PC-9 (cell line): ENCODE data around the gene PCDHGA4. TPM values are rescaled to one million over a fixed set of nuclear protein-coding genes. Genes with fewer than 3 reads are reported as not detected.

Experiments used
- BruUV-seq: library from RNA; stranded (reverse); fragments of 400-500 nt; replicated peaks from 2 replicates; lab custom pipeline; 2021; lab: Mats Ljungman, UMichigan
- CTCF ChIA-PET: fragments of 300-600 bp; sonication (Branson Sonifier 250); formaldehyde crosslinking; loops from one replicate; lab custom pipeline; 2022; ENCODE audit warnings: antibody characterized with exemption; lab: Charles Lee
- POLR2A ChIA-PET: fragments of 300-600 bp; sonication (Branson Sonifier 250); formaldehyde crosslinking; loops from one replicate; lab custom pipeline; 2022; ENCODE audit warnings: antibody characterized with exemption; ENCODE audit not compliant: unreplicated experiment; lab: Charles Lee
- DNase-seq, 2 experiments: peaks; one replicate each; pipeline versions ENCODE4 v3.0.0 to v3.0.0-alpha.2; 2015 to 2022; ENCODE audit warnings: mixed read lengths in 1 of 2
- H2AFZ ChIP-seq: fragments of 200-600 bp; sonication (generic); 2 replicates; pipeline ENCODE4 v1.8.1; 2017; ENCODE audit warnings: antibody characterized with exemption
- H3F3A ChIP-seq: fragments of 200-600 bp; sonication (generic); 2 replicates; pipeline ENCODE4 v1.8.1; 2017; ENCODE audit warnings: antibody characterized with exemption, mild to moderate bottlenecking, low read depth; ENCODE audit not compliant: insufficient read depth
- H3K27ac ChIP-seq: fragments of 200-600 bp; sonication (generic); 2 replicates; pipeline ENCODE4 v1.6.1; 2016; ENCODE audit warnings: mixed run types
- H3K27me3 ChIP-seq: fragments of 200-600 bp; sonication (generic); 2 replicates; pipeline ENCODE4 v1.6.1; 2016; ENCODE audit warnings: low read depth, mixed run types; ENCODE audit not compliant: insufficient read depth
- H3K36me3 ChIP-seq: fragments of 200-600 bp; sonication (generic); 2 replicates; pipeline ENCODE4 v1.6.1; 2016; ENCODE audit warnings: low read depth, mixed run types
- H3K4me1 ChIP-seq: fragments of 200-600 bp; sonication (generic); replicated peaks from 2 replicates; pipeline ENCODE4 v1.6.1; 2016; ENCODE audit warnings: mixed run types; ENCODE audit not compliant: insufficient read depth
- H3K4me2 ChIP-seq: fragments of 200-600 bp; sonication (generic); 2 replicates; pipeline ENCODE4 v1.6.1; 2017; ENCODE audit warnings: mixed run types
- H3K4me3 ChIP-seq: fragments of 200-600 bp; sonication (generic); 2 replicates; pipeline ENCODE4 v1.6.1; 2016; ENCODE audit warnings: mixed run types
- H3K79me2 ChIP-seq: fragments of 200-600 bp; sonication (generic); 2 replicates; pipeline ENCODE4 v1.6.1; 2017; ENCODE audit warnings: low read depth, mixed run types
- H3K9me2 ChIP-seq: fragments of 200-600 bp; sonication (generic); 2 replicates; pipeline ENCODE4 v1.8.1; 2017; ENCODE audit warnings: mild to moderate bottlenecking; ENCODE audit not compliant: insufficient read depth
- H3K9me3 ChIP-seq: fragments of 200-600 bp; sonication (generic); 2 replicates; pipeline ENCODE4 v1.8.1; 2016; ENCODE audit warnings: low read depth; ENCODE audit not compliant: insufficient read depth
- H4K20me1 ChIP-seq: fragments of 200-600 bp; sonication (generic); 2 replicates; pipeline ENCODE4 v1.8.1; 2017; ENCODE audit not compliant: insufficient read depth
- EZH2 ChIP-seq: fragments of 200-600 bp; sonication (generic); IDR thresholded peaks from 2 replicates; pipeline ENCODE4 v1.8.0; 2017; ENCODE audit warnings: antibody characterized with exemption, low read depth
- intact Hi-C: fragments of 100-400 bp; cut with micrococcal nuclease; formaldehyde crosslinking; loops from one replicate; pipeline ENCODE4 v1.10.0; 2022; ENCODE audit not compliant: unreplicated experiment
- total RNA-seq: library from RNA; stranded (reverse); gene quantifications from 2 replicates; pipeline ENCODE4 v1.2.3, GENCODE V29; 2021
- TF ChIP-seq, protein P1 (sequence below): fragments of 200-600 bp; sonication (generic); conservative IDR thresholded peaks from 2 replicates; pipeline ENCODE4 v1.6.1; 2017; ENCODE audit warnings: mixed run types, antibody characterized with exemption, mild to moderate bottlenecking, moderate library complexity

PCDHGA4 gene
- total RNA-seq, 1 experiment from 2014 or later = not detected

DNA sequence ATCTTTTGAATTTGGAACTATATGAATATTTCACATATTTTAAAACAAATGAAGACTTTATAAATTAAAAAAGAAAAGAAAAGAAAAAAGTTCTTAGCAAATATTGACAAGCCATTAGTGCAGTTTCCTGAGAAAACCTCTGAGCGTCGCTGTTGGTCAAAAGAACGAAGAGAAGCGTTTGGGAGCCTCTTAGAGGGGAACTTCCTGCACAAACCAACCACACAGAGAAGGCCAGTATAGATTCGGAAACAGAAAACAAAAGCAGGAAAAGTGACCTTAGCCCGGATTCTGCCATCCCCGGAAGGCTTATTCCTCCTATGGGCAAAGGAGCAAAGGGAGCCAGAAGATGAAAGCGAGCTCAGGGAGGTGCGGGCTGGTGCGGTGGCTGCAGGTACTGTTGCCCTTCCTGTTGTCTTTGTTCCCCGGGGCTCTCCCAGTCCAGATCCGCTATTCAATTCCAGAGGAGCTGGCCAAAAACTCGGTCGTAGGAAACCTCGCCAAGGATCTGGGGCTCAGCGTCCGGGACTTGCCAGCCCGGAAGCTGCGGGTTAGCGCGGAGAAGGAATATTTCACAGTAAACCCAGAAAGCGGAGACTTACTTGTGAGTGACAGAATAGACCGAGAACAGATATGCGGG, 5.1 kb downstream of the PCDHGA4 start, which contains the start of gene PCDHGB2:
Gene PCDHGB2, plus strand, starts transcription at position 205 of the 637 bp plus-strand sequence. Its CDS starts 142 bp downstream, at position 347.
- H3K9me2 ChIP-seq = no peaks in the 10 kb centered on the region
- H3K4me2 ChIP-seq = peak within 1 kb of the TSS; percentile 52
- ChIA-PET CTCF (interaction anchor here (1.3 kb wide), 1 partner anchor 40 kb away, joined by 4 read pairs; the partner anchor contains the start of gene TAF7), POLR2A (no interaction called here)
- no peak for DNase-seq
- BruUV-seq = no TSS peak
- TF ChIP-seq, protein P1, sequence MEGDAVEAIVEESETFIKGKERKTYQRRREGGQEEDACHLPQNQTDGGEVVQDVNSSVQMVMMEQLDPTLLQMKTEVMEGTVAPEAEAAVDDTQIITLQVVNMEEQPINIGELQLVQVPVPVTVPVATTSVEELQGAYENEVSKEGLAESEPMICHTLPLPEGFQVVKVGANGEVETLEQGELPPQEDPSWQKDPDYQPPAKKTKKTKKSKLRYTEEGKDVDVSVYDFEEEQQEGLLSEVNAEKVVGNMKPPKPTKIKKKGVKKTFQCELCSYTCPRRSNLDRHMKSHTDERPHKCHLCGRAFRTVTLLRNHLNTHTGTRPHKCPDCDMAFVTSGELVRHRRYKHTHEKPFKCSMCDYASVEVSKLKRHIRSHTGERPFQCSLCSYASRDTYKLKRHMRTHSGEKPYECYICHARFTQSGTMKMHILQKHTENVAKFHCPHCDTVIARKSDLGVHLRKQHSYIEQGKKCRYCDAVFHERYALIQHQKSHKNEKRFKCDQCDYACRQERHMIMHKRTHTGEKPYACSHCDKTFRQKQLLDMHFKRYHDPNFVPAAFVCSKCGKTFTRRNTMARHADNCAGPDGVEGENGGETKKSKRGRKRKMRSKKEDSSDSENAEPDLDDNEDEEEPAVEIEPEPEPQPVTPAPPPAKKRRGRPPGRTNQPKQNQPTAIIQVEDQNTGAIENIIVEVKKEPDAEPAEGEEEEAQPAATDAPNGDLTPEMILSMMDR = peak; percentile 63
- TF ChIP-seq EZH2 = no peak
- H2AFZ ChIP-seq = peak within 1 kb of the TSS; percentile 66
- H3K4me1 ChIP-seq = no peaks in the 10 kb centered on the region
- no peaks in the 10 kb centered on the region for H3K79me2 ChIP-seq
- intact Hi-C loops = no loop called here
- H3K9me3 ChIP-seq = peaks cover 7% of the 10 kb centered on the region; the same call in 1 of the 2 replicates
- no peaks in the 10 kb centered on the region for H3F3A ChIP-seq
- H3K27ac ChIP-seq = no peak within 1 kb of the TSS
- H4K20me1 ChIP-seq = no peaks in the 10 kb centered on the region
- no peaks in the 10 kb centered on the region for H3K36me3 ChIP-seq
- peaks cover 14% of the 10 kb centered on the region for H3K27me3 ChIP-seq
- H3K4me3 ChIP-seq = no peak within 1 kb of the TSS; the same call in 1 of the 2 replicates

GRCh38 chr5:141360685-141361084, 5.9 kb downstream of the PCDHGA4 start:
- BruUV-seq = no TSS peak
- H3K9me3 ChIP-seq = peaks cover 7% of the 10 kb centered on the region; the same call in 1 of the 2 replicates

DNA sequence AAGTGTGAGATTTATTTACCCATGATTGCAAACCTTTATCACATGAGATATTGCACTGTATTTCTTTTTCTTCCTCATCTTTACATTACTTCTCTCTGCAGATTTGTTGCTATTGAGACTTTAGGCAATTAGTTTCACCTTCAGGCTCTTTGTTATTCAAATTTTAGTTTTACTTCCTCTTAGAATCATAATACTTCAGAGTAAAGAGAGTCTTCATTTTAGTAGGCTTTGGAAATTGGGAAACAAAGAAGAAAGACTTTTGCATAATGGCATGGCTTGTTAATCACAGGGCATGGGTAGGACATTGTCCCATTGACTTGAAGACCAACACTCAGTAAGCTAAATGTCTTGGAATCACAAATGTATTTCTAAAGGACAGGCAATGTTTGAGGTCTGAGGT, 7.9 kb downstream of the PCDHGA4 start:
- H3K9me3 ChIP-seq = peaks cover 9% of the 10 kb centered on the region; the same call in 1 of the 2 replicates
- TF ChIP-seq EZH2 = no peak
- TF ChIP-seq, protein P1 = no peak
- H4K20me1 ChIP-seq = no peaks in the 10 kb centered on the region
- intact Hi-C loops = no loop called here
- CTCF ChIA-PET = no interaction called here
- no TSS peak for BruUV-seq
- POLR2A ChIA-PET = no interaction called here
- H3K36me3 ChIP-seq = no peaks in the 10 kb centered on the region
- H3F3A ChIP-seq = no peaks in the 10 kb centered on the region
- H3K4me3 ChIP-seq = no peak overlapping the region
- no peak overlapping the region for H3K27ac ChIP-seq
- DNase-seq = no peak
- H3K27me3 ChIP-seq = peaks cover 35% of the 10 kb centered on the region
- H2AFZ ChIP-seq = no peak overlapping the region
- H3K4me2 ChIP-seq = no peak overlapping the region
- no peaks in the 10 kb centered on the region for H3K79me2 ChIP-seq
- H3K9me2 ChIP-seq = no peaks in the 10 kb centered on the region
- H3K4me1 ChIP-seq = no peaks in the 10 kb centered on the region

More at GRCh38 chr5:141360685-141361084, 5.9 kb downstream of the PCDHGA4 start:
- H3K9me2 ChIP-seq = no peaks in the 10 kb centered on the region
- ChIA-PET POLR2A (no interaction called here), CTCF (interaction anchor here (1.3 kb wide), 1 partner anchor 40 kb away, joined by 4 read pairs; the partner anchor contains the start of gene TAF7)
- no peak for DNase-seq
- no peaks in the 10 kb centered on the region for H3K79me2 ChIP-seq
- no peaks in the 10 kb centered on the region for H3K36me3 ChIP-seq
- intact Hi-C loops = no loop called here
- H3K4me2 ChIP-seq = no peak overlapping the region
- H2AFZ ChIP-seq = no peak overlapping the region
- H3K4me3 ChIP-seq = no peak overlapping the region
- no peaks in the 10 kb centered on the region for H3F3A ChIP-seq
- TF ChIP-seq, protein P1 = no peak
- TF ChIP-seq EZH2 = no peak
- H3K27me3 ChIP-seq = peaks cover 19% of the 10 kb centered on the region
- no peaks in the 10 kb centered on the region for H3K4me1 ChIP-seq
- no peak overlapping the region for H3K27ac ChIP-seq
- H4K20me1 ChIP-seq = no peaks in the 10 kb centered on the region
